ENCODE data around the gene KEL. TPM values are rescaled to one million over a fixed set of nuclear protein-coding genes. Genes with fewer than 3 reads are reported as not detected.

Gene KEL
- total RNA-seq, 1 donor from 2014 or later: not detected

- no peaks in the 10 kb centered on the region for H3K4me1 ChIP-seq
- intact Hi-C loops (cut with DNase I): no loop called here
- H3K9me3 ChIP-seq: no peaks in the 10 kb centered on the region
- TF ChIP-seq, protein P1, sequence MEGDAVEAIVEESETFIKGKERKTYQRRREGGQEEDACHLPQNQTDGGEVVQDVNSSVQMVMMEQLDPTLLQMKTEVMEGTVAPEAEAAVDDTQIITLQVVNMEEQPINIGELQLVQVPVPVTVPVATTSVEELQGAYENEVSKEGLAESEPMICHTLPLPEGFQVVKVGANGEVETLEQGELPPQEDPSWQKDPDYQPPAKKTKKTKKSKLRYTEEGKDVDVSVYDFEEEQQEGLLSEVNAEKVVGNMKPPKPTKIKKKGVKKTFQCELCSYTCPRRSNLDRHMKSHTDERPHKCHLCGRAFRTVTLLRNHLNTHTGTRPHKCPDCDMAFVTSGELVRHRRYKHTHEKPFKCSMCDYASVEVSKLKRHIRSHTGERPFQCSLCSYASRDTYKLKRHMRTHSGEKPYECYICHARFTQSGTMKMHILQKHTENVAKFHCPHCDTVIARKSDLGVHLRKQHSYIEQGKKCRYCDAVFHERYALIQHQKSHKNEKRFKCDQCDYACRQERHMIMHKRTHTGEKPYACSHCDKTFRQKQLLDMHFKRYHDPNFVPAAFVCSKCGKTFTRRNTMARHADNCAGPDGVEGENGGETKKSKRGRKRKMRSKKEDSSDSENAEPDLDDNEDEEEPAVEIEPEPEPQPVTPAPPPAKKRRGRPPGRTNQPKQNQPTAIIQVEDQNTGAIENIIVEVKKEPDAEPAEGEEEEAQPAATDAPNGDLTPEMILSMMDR (IDR thresholded peaks at IDR 0.05): no peak
- no peaks in the 10 kb centered on the region for H3K27me3 ChIP-seq
- no peak for DNase-seq (ENCODE audit: low spot score in 2 of 2)
- no peak overlapping the region for H3K27ac ChIP-seq
- no peak overlapping the region for H3K4me3 ChIP-seq
- H3K36me3 ChIP-seq: no peaks in the 10 kb centered on the region
Measured at GRCh38 chr7:142927085-142927745, 34.9 kb downstream of the KEL start.

GRCh38 chr7:142925413-142925812 lies 36.8 kb downstream of the KEL start:
- Histone ChIP-seq H3K27ac (no peak overlapping the region), H3K4me3 (no peak overlapping the region), H3K4me1 (no peaks in the 10 kb centered on the region), H3K9me3 (no peaks in the 10 kb centered on the region), H3K27me3 (no peaks in the 10 kb centered on the region), H3K36me3 (no peaks in the 10 kb centered on the region)
- intact Hi-C loops (cut with DNase I): no loop called here
- no peak for DNase-seq (ENCODE audit: low spot score in 2 of 2)
- TF ChIP-seq, protein P1 (IDR thresholded peaks at IDR 0.05): no peak

- Histone ChIP-seq H3K27ac (no peak overlapping the region), H3K9me3 (no peaks in the 10 kb centered on the region), H3K36me3 (no peaks in the 10 kb centered on the region), H3K4me1 (no peaks in the 10 kb centered on the region), H3K27me3 (no peaks in the 10 kb centered on the region), H3K4me3 (no peak overlapping the region)
- TF ChIP-seq, protein P1 (IDR thresholded peaks at IDR 0.05): no peak
- intact Hi-C loops (cut with DNase I): no loop called here
- DNase-seq (ENCODE audit: low spot score in 2 of 2): no peak
Measured at GRCh38 chr7:142923391-142923790, 38.8 kb downstream of the KEL start.

DNA sequence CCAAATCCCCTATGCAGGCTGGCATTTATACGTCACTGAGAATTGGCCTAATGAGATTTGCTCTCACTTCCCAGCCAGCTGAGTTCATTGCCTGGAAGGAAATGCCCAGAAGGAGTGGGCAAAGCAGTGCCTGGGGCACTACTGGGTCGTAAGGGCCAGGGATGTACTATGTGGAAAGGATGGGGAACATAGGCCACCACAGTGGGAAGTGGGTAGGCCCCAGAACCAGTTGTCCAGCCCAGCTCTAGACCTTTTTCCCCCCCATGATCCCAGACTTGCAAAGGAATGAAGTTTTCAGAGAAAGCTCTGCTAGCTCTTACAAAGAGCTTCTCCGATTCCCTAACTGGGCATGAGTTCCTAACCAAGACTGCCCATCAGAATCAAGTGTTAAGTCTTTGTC lies 42.5 kb downstream of the KEL start:
- H3K4me3 ChIP-seq: no peak overlapping the region
- no peaks in the 10 kb centered on the region for H3K27me3 ChIP-seq
- H3K27ac ChIP-seq: no peak overlapping the region
- intact Hi-C loops (cut with DNase I): no loop called here
- H3K4me1 ChIP-seq: no peaks in the 10 kb centered on the region
- no peaks in the 10 kb centered on the region for H3K9me3 ChIP-seq
- TF ChIP-seq, protein P1 (IDR thresholded peaks at IDR 0.05): no peak
- H3K36me3 ChIP-seq: no peaks in the 10 kb centered on the region
- DNase-seq (ENCODE audit: low spot score in 2 of 2): no peak

DNA sequence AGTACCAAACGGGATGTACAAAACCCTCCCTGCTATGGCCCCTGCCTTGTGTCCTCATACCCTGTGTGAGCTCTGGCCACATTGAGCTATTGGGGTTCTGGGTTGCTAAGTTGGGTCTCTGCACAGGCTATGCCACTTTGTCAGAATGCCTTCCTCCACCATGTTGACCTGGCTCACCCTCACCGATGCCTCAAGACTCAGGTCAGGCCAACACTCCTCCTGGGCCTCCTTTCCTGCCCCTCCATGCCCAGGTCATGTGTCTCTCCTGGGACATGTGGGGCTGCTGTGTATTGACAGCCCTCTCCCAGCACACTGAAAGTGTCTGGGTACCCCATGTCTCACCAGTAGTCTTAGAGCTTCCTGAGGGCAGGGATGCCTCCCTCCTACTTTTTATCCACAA lies 43.3 kb downstream of the KEL start:
- TF ChIP-seq, protein P1 (IDR thresholded peaks at IDR 0.05): no peak
- Histone ChIP-seq H3K4me1 (no peaks in the 10 kb centered on the region), H3K27ac (no peak overlapping the region), H3K9me3 (no peaks in the 10 kb centered on the region), H3K36me3 (no peaks in the 10 kb centered on the region), H3K27me3 (no peaks in the 10 kb centered on the region), H3K4me3 (no peak overlapping the region)
- intact Hi-C loops (cut with DNase I): no loop called here
- DNase-seq (ENCODE audit: low spot score in 2 of 2): no peak

DNA sequence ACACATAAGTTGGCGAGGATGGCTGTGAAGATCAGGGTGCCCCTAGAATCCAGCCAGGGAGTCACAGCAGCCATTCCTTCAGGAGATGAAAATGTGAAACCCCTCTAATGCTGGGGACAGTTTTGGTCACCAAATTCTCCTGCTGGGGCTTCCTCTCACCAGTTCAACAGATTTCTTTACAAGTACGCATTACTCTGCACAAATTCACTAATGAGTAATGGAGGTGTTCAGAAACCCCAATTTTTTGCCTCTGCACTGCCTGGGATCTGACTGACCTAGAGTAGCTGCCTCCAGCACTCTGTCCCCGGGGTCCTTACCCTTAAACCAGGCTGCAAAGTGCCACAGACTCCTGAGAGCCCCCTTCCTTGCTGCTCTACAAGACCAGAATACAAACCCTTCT lies 44.7 kb downstream of the KEL start:
- intact Hi-C loops (cut with DNase I): no loop called here
- no peak overlapping the region for H3K4me3 ChIP-seq
- no peak for DNase-seq (ENCODE audit: low spot score in 2 of 2)
- TF ChIP-seq, protein P1 (IDR thresholded peaks at IDR 0.05): no peak
- no peak overlapping the region for H3K27ac ChIP-seq
- no peaks in the 10 kb centered on the region for H3K36me3 ChIP-seq
- H3K4me1 ChIP-seq: no peaks in the 10 kb centered on the region
- no peaks in the 10 kb centered on the region for H3K9me3 ChIP-seq
- H3K27me3 ChIP-seq: no peaks in the 10 kb centered on the region

Measured in ascending aorta (tissue), 2 donors.